CD4-positive, CD25-positive, alpha-beta regulatory T cell (primary cell): Measurements from ENCODE around the gene CCDC192. TPM values are rescaled to one million over a fixed set of nuclear protein-coding genes. Genes with fewer than 3 reads are reported as not detected.

Experiments
- ATAC-seq, 2 donors: fragments of 150-1000 bp; cut with Tn5 transposase; one replicate each; pipeline ENCODE4 v1.10.0; 2021; ENCODE audit warnings: low read depth in 2 of 2, moderate number of reproducible peaks in 2 of 2, moderate library complexity in 1 of 2
- DNase-seq, 3 donors: peaks; one replicate each; pipeline versions ENCODE4 v3.0.0 to v3.0.0-alpha.2; 2012 to 2022; ENCODE audit warnings: mixed read lengths in 1 of 3
- H3K27ac ChIP-seq: one replicate; pipeline ENCODE4 v1.7.0; 2013; ENCODE audit warnings: mild to moderate bottlenecking, low read length; ENCODE audit not compliant: insufficient read depth, poor library complexity, severe bottlenecking
- H3K27me3 ChIP-seq: one replicate; pipeline ENCODE4 v1.7.0; 2013; ENCODE audit warnings: low read length; ENCODE audit not compliant: control insufficient read depth, insufficient read depth
- H3K36me3 ChIP-seq: one replicate; pipeline ENCODE4 v1.7.0; 2013; ENCODE audit warnings: mild to moderate bottlenecking, low read length, moderate library complexity; ENCODE audit not compliant: control insufficient read depth, insufficient read depth
- H3K4me1 ChIP-seq: 2 replicates; pipeline ENCODE4 v1.7.0; 2013; ENCODE audit warnings: mild to moderate bottlenecking, low read length; ENCODE audit not compliant: insufficient read depth, control insufficient read depth, poor library complexity, severe bottlenecking
- H3K4me3 ChIP-seq: one replicate; pipeline ENCODE4 v1.7.0; 2013; ENCODE audit warnings: low read depth, mild to moderate bottlenecking, low read length, moderate library complexity
- H3K9me3 ChIP-seq, 2 experiments: 1 replicate in 1 of 2; 2 replicates in 1 of 2; pipeline ENCODE4 v1.7.0; 2013; ENCODE audit warnings: low read length in 2 of 2, mild to moderate bottlenecking in 1 of 2, moderate library complexity in 1 of 2; ENCODE audit not compliant: control insufficient read depth in 2 of 2
- H3K27ac Mint-ChIP-seq, 3 donors: one replicate each; pipeline ENCODE4 v1.8.0; 2020 to 2022; ENCODE audit warnings: mild to moderate bottlenecking in 3 of 3, mixed read lengths in 3 of 3, moderate library complexity in 2 of 3
- H3K27me3 Mint-ChIP-seq: one replicate; pipeline ENCODE4 v1.8.0; 2022; ENCODE audit warnings: mild to moderate bottlenecking, mixed read lengths
- H3K36me3 Mint-ChIP-seq: one replicate; pipeline ENCODE4 v1.8.0; 2020; ENCODE audit warnings: mixed read lengths
- H3K4me1 Mint-ChIP-seq, 4 donors: one replicate each; pipeline ENCODE4 v1.8.0; 2020 to 2022; ENCODE audit warnings: mixed read lengths in 4 of 4, mild to moderate bottlenecking in 1 of 4
- H3K4me3 Mint-ChIP-seq, 4 donors: one replicate each; pipeline ENCODE4 v1.8.0; 2020 to 2022; ENCODE audit warnings: mild to moderate bottlenecking in 4 of 4, mixed read lengths in 4 of 4, moderate library complexity in 3 of 4
- H3K9me3 Mint-ChIP-seq, 7 donors: one replicate each; pipeline ENCODE4 v1.8.0; 2020 to 2022; ENCODE audit warnings: mixed read lengths in 7 of 7, mild to moderate bottlenecking in 3 of 7, moderate library complexity in 2 of 7
- polyA plus RNA-seq, 4 donors: library from polyadenylated mRNA; unstranded; fragments of 300-500 nt; fragmentation: Illumina TruSeq; gene quantifications; one replicate each; pipeline ENCODE4 v1.2.3, GENCODE V29; 2021
- total RNA-seq: library from RNA; stranded (reverse); gene quantifications from one replicate; pipeline ENCODE4 v1.2.3, GENCODE V29; 2022

Gene CCDC192
- total and polyA plus RNA-seq, 5 donors from 2014 or later: 0.37 TPM; not detected in 4

DNA sequence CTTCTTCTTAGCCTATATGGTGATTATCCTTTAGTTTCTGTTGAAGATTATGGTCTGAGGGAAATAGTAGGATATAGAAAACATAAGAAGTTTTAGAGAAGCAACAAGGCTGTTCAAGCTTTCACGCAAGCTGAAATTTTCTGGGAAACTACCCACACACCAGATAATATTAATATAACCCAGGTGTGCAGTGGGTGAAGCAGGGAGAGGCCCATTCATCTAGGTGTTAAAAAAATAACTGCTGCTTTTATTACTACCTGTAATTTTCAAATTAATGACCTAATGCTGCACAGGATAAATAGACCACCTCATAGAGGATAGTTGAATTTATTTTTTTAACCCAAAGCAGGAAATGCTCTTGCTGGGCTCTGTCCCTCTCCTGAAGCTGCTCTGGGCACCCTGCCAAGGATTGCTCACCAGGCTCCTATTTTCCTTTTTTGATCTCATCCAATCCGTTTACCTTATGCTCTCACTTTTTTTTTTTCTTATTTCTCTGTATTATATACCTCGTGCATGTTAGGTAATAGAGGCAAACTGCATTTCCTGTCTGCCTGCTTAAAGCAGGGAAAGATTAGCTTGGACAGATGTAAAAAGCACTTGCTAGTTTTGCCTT, 256.1 kb downstream of the CCDC192 start:
- Histone ChIP-seq H3K9me3 (no peaks in the 10 kb centered on the region), H3K4me1 (no peaks in the 10 kb centered on the region), H3K36me3 (no peaks in the 10 kb centered on the region), H3K27me3 (no peaks in the 10 kb centered on the region), H3K27ac (no peak overlapping the region), H3K4me3 (no peak overlapping the region)
- DNase-seq (no peak), ATAC-seq (no peak)
- Mint-ChIP-seq H3K27me3 (no peaks in the 10 kb centered on the region), H3K9me3 (peaks cover 0 to 2% (median 0%) of the 10 kb centered on the region in 7 donors), H3K36me3 (peaks cover 9% of the 10 kb centered on the region), H3K4me1 (peaks cover 5 to 17% (median 6%) of the 10 kb centered on the region in 4 donors), H3K4me3 (no peak overlapping the region), H3K27ac (no peak overlapping the region)

- no peak for ATAC-seq
- Histone ChIP-seq H3K27me3 (no peaks in the 10 kb centered on the region), H3K4me3 (no peak overlapping the region), H3K36me3 (no peaks in the 10 kb centered on the region), H3K27ac (no peak overlapping the region), H3K9me3 (no peaks in the 10 kb centered on the region), H3K4me1 (no peaks in the 10 kb centered on the region)
- no peaks in the 10 kb centered on the region for H3K27me3 Mint-ChIP-seq
- peaks cover 0 to 5% (median 2%) of the 10 kb centered on the region in 7 donors for H3K9me3 Mint-ChIP-seq
- peak overlapping the region in 1 of 3 donors; percentile 24 for H3K27ac Mint-ChIP-seq
- peak in 1 of 3 donors; percentile 6 for DNase-seq
- H3K36me3 Mint-ChIP-seq: peaks cover 15% of the 10 kb centered on the region
- H3K4me1 Mint-ChIP-seq: peaks cover 5 to 17% (median 6%) of the 10 kb centered on the region in 4 donors
- H3K4me3 Mint-ChIP-seq: no peak overlapping the region
Measured at GRCh38 chr5:127960270-127960691, 257.1 kb downstream of the CCDC192 start.

- Histone ChIP-seq H3K9me3 (no peaks in the 10 kb centered on the region), H3K27me3 (no peaks in the 10 kb centered on the region), H3K4me3 (no peak overlapping the region), H3K4me1 (no peaks in the 10 kb centered on the region), H3K36me3 (peaks cover 2% of the 10 kb centered on the region), H3K27ac (no peak overlapping the region)
- peak overlapping the region in 1 of 3 donors; percentile 24 for H3K27ac Mint-ChIP-seq
- no peak for DNase-seq
- H3K4me1 Mint-ChIP-seq: peaks cover 5 to 17% (median 6%) of the 10 kb centered on the region in 4 donors
- H3K27me3 Mint-ChIP-seq: no peaks in the 10 kb centered on the region
- no peak for ATAC-seq
- H3K4me3 Mint-ChIP-seq: no peak overlapping the region
- peaks cover 0 to 9% (median 0%) of the 10 kb centered on the region in 7 donors for H3K9me3 Mint-ChIP-seq
- peaks cover 17% of the 10 kb centered on the region for H3K36me3 Mint-ChIP-seq
Measured at GRCh38 chr5:127961006-127961762, 258.0 kb downstream of the CCDC192 start.

DNA sequence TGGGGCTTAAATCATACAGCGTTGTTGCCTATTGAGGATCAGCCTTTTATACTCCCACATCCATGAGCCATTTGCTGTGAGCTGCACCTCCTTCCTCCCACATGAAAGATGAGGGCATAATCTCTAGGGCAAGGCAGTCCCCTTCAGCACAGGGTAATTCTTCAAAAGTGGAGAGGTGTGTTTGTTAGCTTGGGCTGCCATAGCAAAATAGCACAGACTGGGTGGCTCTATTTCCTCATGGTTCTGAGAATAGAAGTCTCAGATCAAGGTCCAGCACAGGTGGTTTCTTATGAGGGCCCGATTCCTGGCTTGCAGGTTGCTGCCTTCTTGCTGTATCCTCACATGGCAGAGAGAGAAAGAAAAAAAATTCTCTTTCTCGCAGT, 258.6 kb downstream of the CCDC192 start:
- H3K4me1 Mint-ChIP-seq: peaks cover 5 to 17% (median 6%) of the 10 kb centered on the region in 4 donors
- H3K27ac Mint-ChIP-seq: no peak overlapping the region
- Histone ChIP-seq H3K9me3 (no peaks in the 10 kb centered on the region), H3K27ac (no peak overlapping the region), H3K4me3 (no peak overlapping the region), H3K27me3 (no peaks in the 10 kb centered on the region), H3K4me1 (no peaks in the 10 kb centered on the region), H3K36me3 (peaks cover 5% of the 10 kb centered on the region)
- no peak for DNase-seq
- H3K9me3 Mint-ChIP-seq: peaks cover 0 to 9% (median 0%) of the 10 kb centered on the region in 7 donors
- peaks cover 15% of the 10 kb centered on the region for H3K36me3 Mint-ChIP-seq
- no peaks in the 10 kb centered on the region for H3K27me3 Mint-ChIP-seq
- H3K4me3 Mint-ChIP-seq: no peak overlapping the region
- no peak for ATAC-seq

GRCh38 chr5:127962491-127962890, 259.3 kb downstream of the CCDC192 start:
- Mint-ChIP-seq H3K4me3 (no peak overlapping the region), H3K9me3 (peaks cover 0 to 9% (median 0%) of the 10 kb centered on the region in 7 donors), H3K27me3 (no peaks in the 10 kb centered on the region), H3K36me3 (peaks cover 16% of the 10 kb centered on the region), H3K27ac (no peak overlapping the region), H3K4me1 (peaks cover 5 to 17% (median 6%) of the 10 kb centered on the region in 4 donors)
- H3K27ac ChIP-seq: no peak overlapping the region
- H3K9me3 ChIP-seq: no peaks in the 10 kb centered on the region
- DNase-seq (no peak), ATAC-seq (no peak)
- H3K4me1 ChIP-seq: no peaks in the 10 kb centered on the region
- no peaks in the 10 kb centered on the region for H3K27me3 ChIP-seq
- H3K36me3 ChIP-seq: peaks cover 5% of the 10 kb centered on the region
- H3K4me3 ChIP-seq: no peak overlapping the region

- peaks cover 0 to 9% (median 0%) of the 10 kb centered on the region in 7 donors for H3K9me3 Mint-ChIP-seq
- Histone ChIP-seq H3K36me3 (peaks cover 5% of the 10 kb centered on the region), H3K9me3 (no peaks in the 10 kb centered on the region), H3K27ac (no peak overlapping the region), H3K4me1 (no peaks in the 10 kb centered on the region), H3K27me3 (no peaks in the 10 kb centered on the region), H3K4me3 (no peak overlapping the region)
- no peaks in the 10 kb centered on the region for H3K27me3 Mint-ChIP-seq
- H3K27ac Mint-ChIP-seq: no peak overlapping the region
- no peak overlapping the region for H3K4me3 Mint-ChIP-seq
- ATAC-seq (no peak), DNase-seq (no peak)
- peaks cover 5 to 17% (median 6%) of the 10 kb centered on the region in 4 donors for H3K4me1 Mint-ChIP-seq
- peaks cover 21% of the 10 kb centered on the region for H3K36me3 Mint-ChIP-seq
Measured at GRCh38 chr5:127963233-127963632, 260.0 kb downstream of the CCDC192 start.

DNA sequence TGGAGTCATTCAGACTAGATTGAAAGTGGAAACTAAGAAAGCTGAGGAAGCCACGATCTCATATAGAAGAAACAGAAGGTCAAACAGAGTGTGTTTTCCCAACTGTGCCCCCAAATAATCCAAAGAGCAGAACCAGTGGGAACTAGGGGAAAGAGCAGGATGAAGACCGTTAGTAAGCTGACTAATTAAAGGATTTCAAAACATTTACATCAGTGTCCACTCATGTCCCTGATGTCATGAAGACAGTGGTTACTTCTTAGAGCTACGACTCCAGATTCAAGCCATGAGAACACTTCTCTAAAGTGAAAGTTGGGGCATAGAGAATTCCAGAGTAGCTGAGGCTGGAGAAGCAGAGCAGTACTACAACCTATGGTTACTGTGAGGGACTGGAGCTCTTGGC, 260.7 kb downstream of the CCDC192 start:
- ATAC-seq (no peak), DNase-seq (no peak)
- Mint-ChIP-seq H3K4me3 (no peak overlapping the region), H3K36me3 (peaks cover 21% of the 10 kb centered on the region), H3K27me3 (no peaks in the 10 kb centered on the region), H3K4me1 (peaks cover 5 to 17% (median 6%) of the 10 kb centered on the region in 4 donors), H3K27ac (no peak overlapping the region), H3K9me3 (peaks cover 0 to 9% (median 0%) of the 10 kb centered on the region in 7 donors)
- H3K9me3 ChIP-seq: no peaks in the 10 kb centered on the region
- no peaks in the 10 kb centered on the region for H3K4me1 ChIP-seq
- H3K36me3 ChIP-seq: peaks cover 5% of the 10 kb centered on the region
- no peak overlapping the region for H3K27ac ChIP-seq
- no peaks in the 10 kb centered on the region for H3K27me3 ChIP-seq
- H3K4me3 ChIP-seq: no peak overlapping the region
